ENCODE results near the gene PTPRN2. TPM values are rescaled to one million over a fixed set of nuclear protein-coding genes. Genes with fewer than 3 reads are reported as not detected.

The PTPRN2 gene
- total and polyA plus RNA-seq, 2 of the 8 experiments (the other 6 are each of a cell fraction or from before 2014, with no cell fraction given): 2.6 to 4.5 TPM

- no peak overlapping the region for H3K27ac ChIP-seq (ENCODE audit: low read depth, low read length)
- H2BK120ac ChIP-seq (replicated peaks; ENCODE audit: low read depth, low read length): no peak overlapping the region
- H3K4me1 ChIP-seq (replicated peaks in 1 of 4; ENCODE audit: control insufficient read depth in 3 of 4, insufficient read depth in 4 of 4, low read length in 3 of 4): peaks cover 3 to 8% (median 5%) of the 10 kb centered on the region in 4 experiments
- no peak for DNase-seq (ENCODE audit: low read depth in 1 of 2, low spot score in 2 of 2)
- no peaks in the 10 kb centered on the region for H3K9me3 ChIP-seq (ENCODE audit: insufficient read depth in 2 of 2, low read depth in 1 of 2, low read length in 1 of 2)
- no peaks in the 10 kb centered on the region for H4K20me1 ChIP-seq (replicated peaks in 1 of 2; ENCODE audit: control insufficient read depth in 1 of 2, insufficient read depth in 2 of 2, low read length in 2 of 2)
- no peaks in the 10 kb centered on the region for H3K79me2 ChIP-seq (ENCODE audit: control insufficient read depth in 1 of 2, insufficient read depth in 2 of 2, low read length in 2 of 2)
- TF ChIP-seq MAFK (IDR thresholded peaks at IDR 0.05; ENCODE audit: low read depth, low read length) (0 out of 2 replicates have a peak, but pooled peaks have one; percentile 22), SIX5 (IDR thresholded peaks at IDR 0.05; ENCODE audit: low read depth, low read length) (no peak)
- no peak overlapping the region for H4K8ac ChIP-seq (ENCODE audit: extremely low read depth, insufficient read depth, low read length)
- H4K5ac ChIP-seq (ENCODE audit: insufficient read length, low read depth, low read length): no peak overlapping the region
- H2BK15ac ChIP-seq (ENCODE audit: low read length): no peak overlapping the region
- no peak overlapping the region for H3K9ac ChIP-seq (replicated peaks in 1 of 4; ENCODE audit: extremely low read depth in 1 of 4, low read depth in 3 of 4, low read length in 3 of 4)
- 0 out of 2 replicates have a peak overlapping the region, but pooled peaks have one; percentile 43 for H2BK12ac ChIP-seq (ENCODE audit: low read depth, low read length)
- no peak overlapping the region for H2BK20ac ChIP-seq (ENCODE audit: low read length)
- H3K79me1 ChIP-seq (ENCODE audit: low read depth, low read length): no peaks in the 10 kb centered on the region
- no peak overlapping the region for H3K4me3 ChIP-seq (ENCODE audit: extremely low read depth in 1 of 4, insufficient read depth in 2 of 4, low read depth in 3 of 4, low read length in 4 of 4)
- H3K4ac ChIP-seq (replicated peaks; ENCODE audit: insufficient read length, low read depth, low read length): no peak overlapping the region
- no peak for FAIRE-seq
- peak overlapping the region; percentile 46; the same call in 1 of the 2 replicates for H2BK5ac ChIP-seq (ENCODE audit: low read depth, low read length)
- WGBS, 2 experiments (ENCODE audit: extremely low coverage in 1 of 2, insufficient coverage in 1 of 2, insufficient read length in 1 of 2, insufficient replicate concordance in 2 of 2, low coverage in 1 of 2, low lambda C conversion rate in 2 of 2, missing lambda C conversion rate in 1 of 2): 89% methylated on average over 20 of the region's 20 CpGs; no CpG with 5 or more reads in 1 of the 2 experiments
- no peak overlapping the region for H3K56ac ChIP-seq (replicated peaks; ENCODE audit: insufficient read length, low read depth, low read length)
- ChIA-PET POLR2A (ENCODE audit: partially characterized antibody) (interaction anchor here (0.9 kb wide), 1 partner anchor 9 kb away, joined by 3 read pairs; no protein-coding TSS in a partner anchor), CTCF (ENCODE audit: partially characterized antibody) (interaction anchor here (1.0 to 1.3 kb wide), 3 partner anchors 9 to 418 kb away, joined by 3 to 5 read pairs (median 3); no protein-coding TSS in a partner anchor)
- no peak overlapping the region for H3K14ac ChIP-seq (ENCODE audit: insufficient read length)
- H2AFZ ChIP-seq (ENCODE audit: low read length): no peak overlapping the region
- H4K91ac ChIP-seq (replicated peaks; ENCODE audit: insufficient read length, low read length): no peak overlapping the region
- H3K4me2 ChIP-seq (ENCODE audit: insufficient read depth in 1 of 2, low read depth in 2 of 2, low read length in 2 of 2): 0 out of 4 replicates have a peak overlapping the region, but pooled peaks of 1 of the 2 experiments have one; percentile 38
- H3K18ac ChIP-seq (ENCODE audit: extremely low read depth, low read length): no peak overlapping the region
- H3K27me3 ChIP-seq (replicated peaks in 1 of 4; ENCODE audit: control insufficient read depth in 3 of 4, extremely low read depth in 1 of 4, insufficient read depth in 3 of 4, low read length in 3 of 4): no peaks in the 10 kb centered on the region
- no peaks in the 10 kb centered on the region for H3K36me3 ChIP-seq (ENCODE audit: control insufficient read depth in 2 of 4, insufficient read depth in 4 of 4, low read length in 3 of 4)
- H3K23ac ChIP-seq (ENCODE audit: insufficient read length): no peak overlapping the region
- no peak overlapping the region for H2AK5ac ChIP-seq (ENCODE audit: low read depth, low read length)
- H3K23me2 ChIP-seq (ENCODE audit: low read depth, low read length): no peaks in the 10 kb centered on the region
These were observed 736.9 kb downstream of the PTPRN2 start for GRCh38 chr7:157850481-157851444.

All from H1 (cell line).